MM.1S (cell line): ENCODE results near the gene ZNF320.
"Not testable (repeated sequence)": the region's sequence is repeated elsewhere in the genome, so short reads cannot be mapped to it uniquely, and the experiment has no call there.

Experiments
- EZH2 ChIP-seq: fragments of 300-600 bp; sonication (generic); optimal IDR thresholded peaks from 2 replicates; pipeline ENCODE3; 2017; ENCODE audit warnings: low read depth, mild to moderate bottlenecking, antibody characterized with exemption, low read length, mixed read lengths
- EZH2phosphoT487 ChIP-seq: fragments of 300-600 bp; sonication (generic); IDR thresholded peaks from 2 replicates; pipeline ENCODE4 v1.6.1; 2018; ENCODE audit warnings: antibody characterized with exemption, low read length
- TF ChIP-seq, protein P1 (sequence below): fragments of 300-600 bp; sonication (generic); IDR thresholded peaks from 2 replicates; pipeline ENCODE4 v1.5.1; 2016; ENCODE audit warnings: antibody characterized with exemption, low read length, mixed read lengths

DNA sequence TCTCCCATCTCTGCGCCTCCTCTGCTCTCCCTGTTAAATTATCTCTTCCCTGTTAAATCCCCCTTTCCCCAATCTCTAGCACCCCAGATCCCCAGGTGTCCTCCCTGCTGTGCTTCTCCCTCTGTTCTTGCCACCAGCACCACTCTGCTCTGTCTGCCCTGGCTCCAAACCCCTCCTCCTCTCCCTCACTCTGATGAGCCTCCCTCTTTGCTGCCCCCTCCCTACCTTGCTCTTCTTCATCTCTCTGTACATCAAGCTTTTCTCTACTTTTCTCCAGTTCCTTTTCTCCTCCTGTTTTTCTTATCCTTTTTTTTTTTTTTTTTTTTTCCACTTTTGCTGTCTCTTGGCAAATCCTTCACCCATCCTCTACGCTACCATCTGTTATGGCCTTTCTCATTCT lies 44.1 kb upstream of the ZNF320 start:
- TF ChIP-seq, protein P1, sequence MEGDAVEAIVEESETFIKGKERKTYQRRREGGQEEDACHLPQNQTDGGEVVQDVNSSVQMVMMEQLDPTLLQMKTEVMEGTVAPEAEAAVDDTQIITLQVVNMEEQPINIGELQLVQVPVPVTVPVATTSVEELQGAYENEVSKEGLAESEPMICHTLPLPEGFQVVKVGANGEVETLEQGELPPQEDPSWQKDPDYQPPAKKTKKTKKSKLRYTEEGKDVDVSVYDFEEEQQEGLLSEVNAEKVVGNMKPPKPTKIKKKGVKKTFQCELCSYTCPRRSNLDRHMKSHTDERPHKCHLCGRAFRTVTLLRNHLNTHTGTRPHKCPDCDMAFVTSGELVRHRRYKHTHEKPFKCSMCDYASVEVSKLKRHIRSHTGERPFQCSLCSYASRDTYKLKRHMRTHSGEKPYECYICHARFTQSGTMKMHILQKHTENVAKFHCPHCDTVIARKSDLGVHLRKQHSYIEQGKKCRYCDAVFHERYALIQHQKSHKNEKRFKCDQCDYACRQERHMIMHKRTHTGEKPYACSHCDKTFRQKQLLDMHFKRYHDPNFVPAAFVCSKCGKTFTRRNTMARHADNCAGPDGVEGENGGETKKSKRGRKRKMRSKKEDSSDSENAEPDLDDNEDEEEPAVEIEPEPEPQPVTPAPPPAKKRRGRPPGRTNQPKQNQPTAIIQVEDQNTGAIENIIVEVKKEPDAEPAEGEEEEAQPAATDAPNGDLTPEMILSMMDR = not testable (repeated sequence)
- TF ChIP-seq EZH2, EZH2phosphoT487: not testable (repeated sequence)
